Neural progenitor cell (in vitro differentiated cells): ENCODE measurements around the gene MDC1.

Source experiments
- CTCF ChIP-seq: fragments of 200-600 bp; sonication (generic); IDR thresholded peaks from 2 replicates; pipeline ENCODE4 v1.5.1; 2017; ENCODE audit warnings: antibody characterized with exemption, mild to moderate bottlenecking
- EZH2 ChIP-seq: fragments of 200-600 bp; sonication (generic); IDR thresholded peaks from 2 replicates; pipeline ENCODE4 v1.6.1; 2017; ENCODE audit warnings: antibody characterized with exemption, mild to moderate bottlenecking, moderate library complexity
- EZH2phosphoT487 ChIP-seq: fragments of 200-600 bp; sonication (generic); IDR thresholded peaks from 2 replicates; pipeline ENCODE4 v1.6.1; 2017; ENCODE audit warnings: antibody characterized with exemption

- TF ChIP-seq EZH2phosphoT487 = no peak
- no peak for TF ChIP-seq EZH2
- no peak for TF ChIP-seq CTCF
These were observed 4.6 kb downstream of the MDC1 start for GRCh38 chr6:30712441-30712945.
